ENCODE measurements around the gene SLC22A12.

Gene SLC22A12

GRCh38 chr11:64610596-64610995, 19.6 kb downstream of the SLC22A12 start:
- Histone ChIP-seq H3K9ac (ENCODE audit: low read depth, low read length) (no peak overlapping the region), H3K36me3 (ENCODE audit: control insufficient read depth, insufficient read depth, low read length) (no peaks in the 10 kb centered on the region), H3K9me3 (ENCODE audit: control insufficient read depth, insufficient read depth, low read length) (no peaks in the 10 kb centered on the region), H3K4me1 (ENCODE audit: control insufficient read depth, insufficient read depth, low read length) (no peaks in the 10 kb centered on the region), H3K4me3 (ENCODE audit: low read depth, low read length) (no peak overlapping the region), H3K27me3 (ENCODE audit: control insufficient read depth, insufficient read depth, low read length) (no peaks in the 10 kb centered on the region)

- Histone ChIP-seq H3K27me3 (ENCODE audit: control insufficient read depth, insufficient read depth, low read length) (no peaks in the 10 kb centered on the region), H3K36me3 (ENCODE audit: control insufficient read depth, insufficient read depth, low read length) (no peaks in the 10 kb centered on the region), H3K9me3 (ENCODE audit: control insufficient read depth, insufficient read depth, low read length) (no peaks in the 10 kb centered on the region), H3K4me3 (ENCODE audit: low read depth, low read length) (no peak overlapping the region), H3K9ac (ENCODE audit: low read depth, low read length) (no peak overlapping the region), H3K4me1 (ENCODE audit: control insufficient read depth, insufficient read depth, low read length) (no peaks in the 10 kb centered on the region)
Measured at GRCh38 chr11:64611176-64611575, 20.2 kb downstream of the SLC22A12 start.

- Histone ChIP-seq H3K4me1 (ENCODE audit: control insufficient read depth, insufficient read depth, low read length) (no peaks in the 10 kb centered on the region), H3K27me3 (ENCODE audit: control insufficient read depth, insufficient read depth, low read length) (no peaks in the 10 kb centered on the region), H3K9me3 (ENCODE audit: control insufficient read depth, insufficient read depth, low read length) (no peaks in the 10 kb centered on the region), H3K36me3 (ENCODE audit: control insufficient read depth, insufficient read depth, low read length) (no peaks in the 10 kb centered on the region), H3K9ac (ENCODE audit: low read depth, low read length) (no peak overlapping the region), H3K4me3 (ENCODE audit: low read depth, low read length) (no peak overlapping the region)
Measured at GRCh38 chr11:64611869-64612646, 21.0 kb downstream of the SLC22A12 start.

GRCh38 chr11:64613648-64614047, 22.6 kb downstream of the SLC22A12 start:
- no peaks in the 10 kb centered on the region for H3K4me1 ChIP-seq (ENCODE audit: control insufficient read depth, insufficient read depth, low read length)
- H3K9ac ChIP-seq (ENCODE audit: low read depth, low read length), result no peak overlapping the region
- H3K9me3 ChIP-seq (ENCODE audit: control insufficient read depth, insufficient read depth, low read length), result no peaks in the 10 kb centered on the region
- H3K4me3 ChIP-seq (ENCODE audit: low read depth, low read length), result no peak overlapping the region
- H3K36me3 ChIP-seq (ENCODE audit: control insufficient read depth, insufficient read depth, low read length), result no peaks in the 10 kb centered on the region
- no peaks in the 10 kb centered on the region for H3K27me3 ChIP-seq (ENCODE audit: control insufficient read depth, insufficient read depth, low read length)

- Histone ChIP-seq H3K36me3 (ENCODE audit: control insufficient read depth, insufficient read depth, low read length) (no peaks in the 10 kb centered on the region), H3K4me1 (ENCODE audit: control insufficient read depth, insufficient read depth, low read length) (no peaks in the 10 kb centered on the region), H3K9ac (ENCODE audit: low read depth, low read length) (no peak overlapping the region), H3K9me3 (ENCODE audit: control insufficient read depth, insufficient read depth, low read length) (no peaks in the 10 kb centered on the region), H3K27me3 (ENCODE audit: control insufficient read depth, insufficient read depth, low read length) (no peaks in the 10 kb centered on the region), H3K4me3 (ENCODE audit: low read depth, low read length) (no peak overlapping the region)
Measured at GRCh38 chr11:64614917-64615316, 23.9 kb downstream of the SLC22A12 start.

- Histone ChIP-seq H3K4me1 (ENCODE audit: control insufficient read depth, insufficient read depth, low read length) (no peaks in the 10 kb centered on the region), H3K27me3 (ENCODE audit: control insufficient read depth, insufficient read depth, low read length) (no peaks in the 10 kb centered on the region), H3K36me3 (ENCODE audit: control insufficient read depth, insufficient read depth, low read length) (no peaks in the 10 kb centered on the region), H3K9me3 (ENCODE audit: control insufficient read depth, insufficient read depth, low read length) (no peaks in the 10 kb centered on the region), H3K4me3 (ENCODE audit: low read depth, low read length) (no peak overlapping the region), H3K9ac (ENCODE audit: low read depth, low read length) (no peak overlapping the region)
Measured at GRCh38 chr11:64616817-64617216, 25.8 kb downstream of the SLC22A12 start.

GRCh38 chr11:64619196-64619595, 28.2 kb downstream of the SLC22A12 start:
- no peak overlapping the region for H3K4me3 ChIP-seq (ENCODE audit: low read depth, low read length)
- H3K4me1 ChIP-seq (ENCODE audit: control insufficient read depth, insufficient read depth, low read length), result no peaks in the 10 kb centered on the region
- no peaks in the 10 kb centered on the region for H3K27me3 ChIP-seq (ENCODE audit: control insufficient read depth, insufficient read depth, low read length)

GRCh38 chr11:64619811-64620380, 28.9 kb downstream of the SLC22A12 start:
- no peak overlapping the region for H3K9ac ChIP-seq (ENCODE audit: low read depth, low read length)
- no peak overlapping the region for H3K4me3 ChIP-seq (ENCODE audit: low read depth, low read length)
- no peaks in the 10 kb centered on the region for H3K4me1 ChIP-seq (ENCODE audit: control insufficient read depth, insufficient read depth, low read length)
- no peaks in the 10 kb centered on the region for H3K9me3 ChIP-seq (ENCODE audit: control insufficient read depth, insufficient read depth, low read length)
- no peaks in the 10 kb centered on the region for H3K27me3 ChIP-seq (ENCODE audit: control insufficient read depth, insufficient read depth, low read length)
- H3K36me3 ChIP-seq (ENCODE audit: control insufficient read depth, insufficient read depth, low read length), result no peaks in the 10 kb centered on the region

More at GRCh38 chr11:64619196-64619595, 28.2 kb downstream of the SLC22A12 start:
- Histone ChIP-seq H3K9ac (ENCODE audit: low read depth, low read length) (no peak overlapping the region), H3K36me3 (ENCODE audit: control insufficient read depth, insufficient read depth, low read length) (no peaks in the 10 kb centered on the region), H3K9me3 (ENCODE audit: control insufficient read depth, insufficient read depth, low read length) (no peaks in the 10 kb centered on the region)

- Histone ChIP-seq H3K4me1 (ENCODE audit: control insufficient read depth, insufficient read depth, low read length) (no peaks in the 10 kb centered on the region), H3K9me3 (ENCODE audit: control insufficient read depth, insufficient read depth, low read length) (no peaks in the 10 kb centered on the region), H3K36me3 (ENCODE audit: control insufficient read depth, insufficient read depth, low read length) (no peaks in the 10 kb centered on the region), H3K27me3 (ENCODE audit: control insufficient read depth, insufficient read depth, low read length) (no peaks in the 10 kb centered on the region), H3K4me3 (ENCODE audit: low read depth, low read length) (no peak overlapping the region), H3K9ac (ENCODE audit: low read depth, low read length) (no peak overlapping the region)
Measured at GRCh38 chr11:64620381-64620971, 29.5 kb downstream of the SLC22A12 start.

GRCh38 chr11:64621283-64622019, 30.4 kb downstream of the SLC22A12 start:
- H3K36me3 ChIP-seq (ENCODE audit: control insufficient read depth, insufficient read depth, low read length), result no peaks in the 10 kb centered on the region
- no peak overlapping the region for H3K9ac ChIP-seq (ENCODE audit: low read depth, low read length)
- no peak overlapping the region for H3K4me3 ChIP-seq (ENCODE audit: low read depth, low read length)
- no peaks in the 10 kb centered on the region for H3K9me3 ChIP-seq (ENCODE audit: control insufficient read depth, insufficient read depth, low read length)
- peaks cover 2% of the 10 kb centered on the region for H3K4me1 ChIP-seq (ENCODE audit: control insufficient read depth, insufficient read depth, low read length)
- no peaks in the 10 kb centered on the region for H3K27me3 ChIP-seq (ENCODE audit: control insufficient read depth, insufficient read depth, low read length)

- H3K36me3 ChIP-seq (ENCODE audit: control insufficient read depth, insufficient read depth, low read length), result no peaks in the 10 kb centered on the region
- H3K9ac ChIP-seq (ENCODE audit: low read depth, low read length), result no peak overlapping the region
- peaks cover 2% of the 10 kb centered on the region for H3K4me1 ChIP-seq (ENCODE audit: control insufficient read depth, insufficient read depth, low read length)
- no peaks in the 10 kb centered on the region for H3K27me3 ChIP-seq (ENCODE audit: control insufficient read depth, insufficient read depth, low read length)
- no peak overlapping the region for H3K4me3 ChIP-seq (ENCODE audit: low read depth, low read length)
- no peaks in the 10 kb centered on the region for H3K9me3 ChIP-seq (ENCODE audit: control insufficient read depth, insufficient read depth, low read length)
Measured at GRCh38 chr11:64622681-64623080, 31.7 kb downstream of the SLC22A12 start.
